ENCODE data around the gene PHB1. TPM values are rescaled to one million over a fixed set of nuclear protein-coding genes. Genes with fewer than 3 reads are reported as not detected.

Gene PHB1
- total RNA-seq, 1 experiment from 2014 or later: 367 TPM

GRCh38 chr17:49383060-49383459 is 31.6 kb downstream of the PHB1 start:
- ATAC-seq: no peak
- TF ChIP-seq POLR2AphosphoS5 (IDR thresholded peaks at IDR 0.05; ENCODE audit: low read depth, low read length) (no peak), SIN3A (IDR thresholded peaks at IDR 0.05; ENCODE audit: borderline replicate concordance, insufficient read depth, low read depth, low read length) (no peak), TCF7L2 (IDR thresholded peaks at IDR 0.05; ENCODE audit: low read depth, low read length) (no peak)
- TF ChIP-seq, protein P1, sequence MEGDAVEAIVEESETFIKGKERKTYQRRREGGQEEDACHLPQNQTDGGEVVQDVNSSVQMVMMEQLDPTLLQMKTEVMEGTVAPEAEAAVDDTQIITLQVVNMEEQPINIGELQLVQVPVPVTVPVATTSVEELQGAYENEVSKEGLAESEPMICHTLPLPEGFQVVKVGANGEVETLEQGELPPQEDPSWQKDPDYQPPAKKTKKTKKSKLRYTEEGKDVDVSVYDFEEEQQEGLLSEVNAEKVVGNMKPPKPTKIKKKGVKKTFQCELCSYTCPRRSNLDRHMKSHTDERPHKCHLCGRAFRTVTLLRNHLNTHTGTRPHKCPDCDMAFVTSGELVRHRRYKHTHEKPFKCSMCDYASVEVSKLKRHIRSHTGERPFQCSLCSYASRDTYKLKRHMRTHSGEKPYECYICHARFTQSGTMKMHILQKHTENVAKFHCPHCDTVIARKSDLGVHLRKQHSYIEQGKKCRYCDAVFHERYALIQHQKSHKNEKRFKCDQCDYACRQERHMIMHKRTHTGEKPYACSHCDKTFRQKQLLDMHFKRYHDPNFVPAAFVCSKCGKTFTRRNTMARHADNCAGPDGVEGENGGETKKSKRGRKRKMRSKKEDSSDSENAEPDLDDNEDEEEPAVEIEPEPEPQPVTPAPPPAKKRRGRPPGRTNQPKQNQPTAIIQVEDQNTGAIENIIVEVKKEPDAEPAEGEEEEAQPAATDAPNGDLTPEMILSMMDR (IDR thresholded peaks at IDR 0.05): no peak
- TF ChIP-seq, protein P2, sequence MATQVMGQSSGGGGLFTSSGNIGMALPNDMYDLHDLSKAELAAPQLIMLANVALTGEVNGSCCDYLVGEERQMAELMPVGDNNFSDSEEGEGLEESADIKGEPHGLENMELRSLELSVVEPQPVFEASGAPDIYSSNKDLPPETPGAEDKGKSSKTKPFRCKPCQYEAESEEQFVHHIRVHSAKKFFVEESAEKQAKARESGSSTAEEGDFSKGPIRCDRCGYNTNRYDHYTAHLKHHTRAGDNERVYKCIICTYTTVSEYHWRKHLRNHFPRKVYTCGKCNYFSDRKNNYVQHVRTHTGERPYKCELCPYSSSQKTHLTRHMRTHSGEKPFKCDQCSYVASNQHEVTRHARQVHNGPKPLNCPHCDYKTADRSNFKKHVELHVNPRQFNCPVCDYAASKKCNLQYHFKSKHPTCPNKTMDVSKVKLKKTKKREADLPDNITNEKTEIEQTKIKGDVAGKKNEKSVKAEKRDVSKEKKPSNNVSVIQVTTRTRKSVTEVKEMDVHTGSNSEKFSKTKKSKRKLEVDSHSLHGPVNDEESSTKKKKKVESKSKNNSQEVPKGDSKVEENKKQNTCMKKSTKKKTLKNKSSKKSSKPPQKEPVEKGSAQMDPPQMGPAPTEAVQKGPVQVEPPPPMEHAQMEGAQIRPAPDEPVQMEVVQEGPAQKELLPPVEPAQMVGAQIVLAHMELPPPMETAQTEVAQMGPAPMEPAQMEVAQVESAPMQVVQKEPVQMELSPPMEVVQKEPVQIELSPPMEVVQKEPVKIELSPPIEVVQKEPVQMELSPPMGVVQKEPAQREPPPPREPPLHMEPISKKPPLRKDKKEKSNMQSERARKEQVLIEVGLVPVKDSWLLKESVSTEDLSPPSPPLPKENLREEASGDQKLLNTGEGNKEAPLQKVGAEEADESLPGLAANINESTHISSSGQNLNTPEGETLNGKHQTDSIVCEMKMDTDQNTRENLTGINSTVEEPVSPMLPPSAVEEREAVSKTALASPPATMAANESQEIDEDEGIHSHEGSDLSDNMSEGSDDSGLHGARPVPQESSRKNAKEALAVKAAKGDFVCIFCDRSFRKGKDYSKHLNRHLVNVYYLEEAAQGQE (IDR thresholded peaks at IDR 0.05; ENCODE audit: insufficient read depth in 1 of 2, low read depth in 2 of 2, low read length in 1 of 2): no peak
- no peak overlapping the region for H3K27ac ChIP-seq (ENCODE audit: low read length)
- no peak for DNase-seq (ENCODE audit: low read depth, low spot score)
- H3K9me3 ChIP-seq (ENCODE audit: control insufficient read depth, insufficient read depth, low read depth, low read length): no peaks in the 10 kb centered on the region
- in situ Hi-C loops (cut with HindIII; ENCODE audit: low pct_unique_long_range_greater_than_20kb, low sequenced_read_pairs): no loop called here
- POLR2A ChIA-PET: interaction anchor here (0.6 kb wide), 1 partner anchor 184 kb away, joined by 4 read pairs; no protein-coding TSS in a partner anchor
- H3K4me3 ChIP-seq (ENCODE audit: low read depth in 2 of 2, low read length in 2 of 2): no peak overlapping the region
- H3K27me3 ChIP-seq (ENCODE audit: control insufficient read depth, insufficient read depth, low read length): no peaks in the 10 kb centered on the region
- no peaks in the 10 kb centered on the region for H3K4me1 ChIP-seq (ENCODE audit: control insufficient read depth, insufficient read depth, low read length)
- CTCF ChIA-PET: interaction anchor here (0.6 kb wide), 1 partner anchor 17 kb away, joined by 3 read pairs; no protein-coding TSS in a partner anchor
- intact Hi-C loops (cut with micrococcal nuclease; ENCODE audit: unreplicated experiment): no loop called here
- no TSS peak for BruUV-seq (replicated peaks)
- H3K36me3 ChIP-seq (ENCODE audit: control insufficient read depth, insufficient read depth, low read length): no peaks in the 10 kb centered on the region

DNA sequence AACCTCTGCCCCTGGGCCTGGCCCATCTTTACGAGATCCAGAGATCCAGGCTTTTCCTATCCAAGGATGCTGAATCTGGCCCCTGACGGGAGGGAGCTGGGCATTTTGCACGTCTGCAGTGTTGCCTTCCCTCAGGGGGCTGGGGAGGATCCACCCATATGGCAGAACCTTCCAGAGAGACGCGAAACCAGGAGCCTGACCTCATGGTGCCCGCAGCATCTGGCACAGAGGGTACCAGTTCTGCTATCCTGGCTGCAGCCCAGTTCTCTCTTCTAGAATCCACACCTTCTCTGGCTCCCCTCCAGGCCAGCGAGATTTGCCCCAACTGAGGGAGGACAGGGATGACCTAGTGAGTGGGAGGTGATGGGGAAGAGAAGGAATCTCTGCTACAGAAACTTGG is 32.1 kb downstream of the PHB1 start:
- Histone ChIP-seq H3K4me3 (ENCODE audit: low read depth in 2 of 2, low read length in 2 of 2) (no peak overlapping the region), H3K27me3 (ENCODE audit: control insufficient read depth, insufficient read depth, low read length) (no peaks in the 10 kb centered on the region), H3K4me1 (ENCODE audit: control insufficient read depth, insufficient read depth, low read length) (no peaks in the 10 kb centered on the region), H3K36me3 (ENCODE audit: control insufficient read depth, insufficient read depth, low read length) (no peaks in the 10 kb centered on the region), H3K27ac (ENCODE audit: low read length) (no peak overlapping the region), H3K9me3 (ENCODE audit: control insufficient read depth, insufficient read depth, low read depth, low read length) (no peaks in the 10 kb centered on the region)
- no TSS peak for BruUV-seq (replicated peaks)
- TF ChIP-seq TCF7L2 (IDR thresholded peaks at IDR 0.05; ENCODE audit: low read depth, low read length): no peak
- TF ChIP-seq, protein P1 (IDR thresholded peaks at IDR 0.05): no peak
- no peak for TF ChIP-seq POLR2AphosphoS5 (IDR thresholded peaks at IDR 0.05; ENCODE audit: low read depth, low read length)
- no peak for TF ChIP-seq SIN3A (IDR thresholded peaks at IDR 0.05; ENCODE audit: borderline replicate concordance, insufficient read depth, low read depth, low read length)
- TF ChIP-seq, protein P2 (IDR thresholded peaks at IDR 0.05; ENCODE audit: insufficient read depth in 1 of 2, low read depth in 2 of 2, low read length in 1 of 2): no peak
- intact Hi-C loops (cut with micrococcal nuclease; ENCODE audit: unreplicated experiment) (no loop called here), in situ Hi-C loops (cut with HindIII; ENCODE audit: low pct_unique_long_range_greater_than_20kb, low sequenced_read_pairs) (no loop called here)
- ChIA-PET CTCF (no interaction called here), POLR2A (no interaction called here)
- DNase-seq (ENCODE audit: low read depth, low spot score): no peak
- ATAC-seq: no peak
